GM12878 (cell line): ENCODE data around the gene LTBP2. TPM values are rescaled to one million over a fixed set of nuclear protein-coding genes. Genes with fewer than 3 reads are reported as not detected.

Experiments used
- ATAC-seq: fragments of 200-7000 bp; cut with Tn5 transposase; 3 replicates; pipeline ENCODE4 v1.9.1; 2020; ENCODE audit warnings: mild to moderate bottlenecking, moderate library complexity
- BruUV-seq: library from RNA; stranded (reverse); fragments of 400-500 nt; replicated peaks from 2 replicates; lab custom pipeline; 2021; lab: Mats Ljungman, UMichigan
- CTCF ChIA-PET: fragments of 300-600 bp; sonication (Branson Sonifier 250); formaldehyde crosslinking; extraction: SDS; loops from one replicate; lab custom pipeline; 2021; ENCODE audit warnings: inconsistent platforms; lab: Yijun Ruan, JAX
- POLR2A ChIA-PET: fragments of 350-600 bp; formaldehyde crosslinking; extraction: SDS; loops from one replicate; lab custom pipeline; 2021; ENCODE audit warnings: inconsistent platforms; lab: Charles Lee
- RAD21 ChIA-PET: fragments of 300-600 bp; sonication (Branson Sonifier 250); formaldehyde crosslinking; loops from one replicate; lab custom pipeline; 2023; ENCODE audit warnings: antibody characterized with exemption; ENCODE audit not compliant: unreplicated experiment; lab: Charles Lee
- SMC1A ChIA-PET: fragments of 300-600 bp; sonication (Branson Sonifier 250); formaldehyde crosslinking; loops from one replicate; lab custom pipeline; 2023; ENCODE audit not compliant: unreplicated experiment, uncharacterized antibody; lab: Charles Lee
- DNase-seq: peaks from one replicate; pipeline ENCODE4 v3.0.0-alpha.2; 2011; ENCODE audit warnings: low read depth, low spot score
- FAIRE-seq: peaks from 3 replicates; lab custom pipeline; 2011; peaks lifted over from hg19 to GRCh38; lab: Jason Lieb, UNC
- H2AFZ ChIP-seq: 2 replicates; pipeline ENCODE4 v1.6.0; 2011; ENCODE audit warnings: low read depth, low read length, control low read depth; ENCODE audit not compliant: control insufficient read depth
- H3K27ac ChIP-seq: 2 replicates; pipeline ENCODE4 v1.5.1; 2011; ENCODE audit warnings: control low read depth; ENCODE audit not compliant: control insufficient read depth, insufficient read depth
- H3K27me3 ChIP-seq, 2 experiments: replicated peaks in 1 of 2; 2 replicates each; pipeline versions ENCODE4 v1.6.0 to v1.6.1; 2011; ENCODE audit warnings: low read length in 1 of 2; ENCODE audit not compliant: control insufficient read depth in 2 of 2, insufficient read depth in 2 of 2
- H3K36me3 ChIP-seq, 2 experiments: 2 replicates each; pipeline ENCODE4 v1.5.1; 2011; ENCODE audit warnings: low read length in 1 of 2; ENCODE audit not compliant: control insufficient read depth in 2 of 2, insufficient read depth in 2 of 2
- H3K4me1 ChIP-seq: 2 replicates; pipeline ENCODE4 v1.6.1; 2011; ENCODE audit warnings: mild to moderate bottlenecking, low read length, moderate library complexity, mixed read lengths; ENCODE audit not compliant: control insufficient read depth, insufficient read depth
- H3K4me2 ChIP-seq: 2 replicates; pipeline ENCODE4 v1.6.0; 2011; ENCODE audit warnings: control low read depth; ENCODE audit not compliant: control insufficient read depth, insufficient read depth
- H3K4me3 ChIP-seq: fragments of 200-600 bp; sonication (generic); 2 replicates; pipeline ENCODE4 v1.5.1; 2016
- H3K79me2 ChIP-seq: 2 replicates; pipeline ENCODE4 v1.6.0; 2011; ENCODE audit warnings: low read length; ENCODE audit not compliant: control insufficient read depth, insufficient read depth
- H3K9ac ChIP-seq: 2 replicates; pipeline ENCODE4 v1.8.0; 2011; ENCODE audit warnings: low read length, control low read depth, mixed read lengths; ENCODE audit not compliant: control insufficient read depth, insufficient read depth
- H3K9me3 ChIP-seq: replicated peaks from 3 replicates; pipeline ENCODE4 v1.5.1; 2011; ENCODE audit warnings: mild to moderate bottlenecking, low read length; ENCODE audit not compliant: control insufficient read depth, insufficient read depth
- H4K20me1 ChIP-seq: 2 replicates; pipeline ENCODE4 v1.6.0; 2011; ENCODE audit not compliant: control insufficient read depth, insufficient read depth
- IRF3 ChIP-seq: fragments of 450-650 bp; IDR thresholded peaks from 2 replicates; pipeline ENCODE4 v1.6.1; 2014; ENCODE audit warnings: mild to moderate bottlenecking
- MEF2B ChIP-seq: fragments of 450-650 bp; IDR thresholded peaks from 2 replicates; pipeline ENCODE4 v1.6.1; 2018; ENCODE audit warnings: mild to moderate bottlenecking, moderate library complexity; ENCODE audit not compliant: partially characterized antibody, poor library complexity, severe bottlenecking
- NR2F1 ChIP-seq: fragments of 450-650 bp; conservative IDR thresholded peaks from 2 replicates; pipeline ENCODE4 v1.6.1; 2017; ENCODE audit warnings: mild to moderate bottlenecking
- POU2F2 ChIP-seq: IDR thresholded peaks from 3 replicates; pipeline ENCODE4 v1.6.1; 2011; ENCODE audit warnings: low read depth, mild to moderate bottlenecking, low read length, borderline replicate concordance
- RFX5 ChIP-seq: IDR thresholded peaks from 2 replicates; pipeline ENCODE4 v1.6.1; 2011; ENCODE audit warnings: low read depth, low read length, improper control_type of control experiment
- SP1 ChIP-seq: IDR thresholded peaks from one replicate; pipeline ENCODE4 v1.6.1; 2011; ENCODE audit warnings: low read depth, low read length
- SREBF2 ChIP-seq: IDR thresholded peaks from 2 replicates; pipeline ENCODE4 v1.6.1; 2012; ENCODE audit warnings: mild to moderate bottlenecking, low read length
- SRF ChIP-seq, 2 experiments: IDR thresholded peaks; 2 replicates each; pipeline ENCODE4 v1.6.1; 2011; ENCODE audit warnings: low read depth in 2 of 2, low read length in 2 of 2, mild to moderate bottlenecking in 1 of 2, moderate library complexity in 1 of 2
- SUPT20H ChIP-seq: IDR thresholded peaks from 2 replicates; pipeline ENCODE4 v1.6.1; 2011; ENCODE audit warnings: low read depth, mild to moderate bottlenecking, low read length, moderate library complexity, borderline replicate concordance; ENCODE audit not compliant: control insufficient read depth
- TCF7 ChIP-seq: IDR thresholded peaks from 2 replicates; pipeline ENCODE4 v1.6.1; 2014; ENCODE audit warnings: antibody characterized with exemption, borderline replicate concordance
- WGBS: methylation state at CpG from one replicate; pipeline ENCODE4 v1.1.6; 2016; ENCODE audit warnings: low lambda C conversion rate; ENCODE audit not compliant: insufficient replicate concordance, insufficient coverage; ENCODE audit errors: missing lambda C conversion rate; 5-methylcytosine and 5-hydroxymethylcytosine counted together
- in situ Hi-C: fragments of 300-500 bp; cut with MboI; formaldehyde crosslinking; loops from 9 replicates; pipeline ENCODE4 v1.14.3; 2018; ENCODE audit warnings: mixed read lengths
- intact Hi-C: fragments of 100-400 bp; cut with micrococcal nuclease; formaldehyde crosslinking; loops from one replicate; pipeline ENCODE4 v1.14.2; 2022; ENCODE audit not compliant: unreplicated experiment
- polyA plus RNA-seq, 11 experiments: library from polyadenylated mRNA; depleted of rRNA in 4 of 11; unstranded in 6 of 11; stranded (reverse) in 5 of 11; fragments of >200 nt; fragmentation: Nextera tagmentation in 4 of 11; fragmentation: Illumina TruSeq in 1 of 11; extraction: Ambion mirVana in 4 of 11; extraction: Trizol in 1 of 11; gene quantifications; 1 replicate in 1 of 11; 2 replicates in 10 of 11; pipeline versions ENCODE4 v1.2.1 to v1.2.3, GENCODE V29; 2011 to 2016; ENCODE audit warnings: inconsistent platforms in 2 of 11, missing spikeins in 2 of 11, low read depth in 1 of 11
- total RNA-seq, 4 experiments: library from RNA; depleted of rRNA in 3 of 4; stranded (reverse); fragments of >200 nt in 3 of 4; fragmentation: Illumina TruSeq in 1 of 4; extraction: Trizol in 1 of 4; gene quantifications; 2 replicates each; pipeline versions ENCODE4 v1.2.1 to v1.2.3, GENCODE V29; 2013 to 2021
- TF ChIP-seq, protein P1 (sequence below): IDR thresholded peaks from 2 replicates; pipeline ENCODE4 v1.6.1; 2012; ENCODE audit warnings: improper control_type of control experiment, low read depth, low read length; ENCODE audit not compliant: insufficient replicate concordance
- TF ChIP-seq, protein P2 (sequence below): fragments of 450-650 bp; formaldehyde crosslinking; IDR thresholded peaks from 2 replicates; pipeline ENCODE4 v1.4.0; 2020; ENCODE audit warnings: mild to moderate bottlenecking, moderate library complexity

Gene LTBP2
- total and polyA plus RNA-seq, 10 of the 15 experiments (the other 5 are each of a cell fraction or from before 2014, with no cell fraction given) = 0.03 to 0.23 (median 0.06) TPM; not detected in 1

- no peak for TF ChIP-seq MEF2B
- no peak for TF ChIP-seq SUPT20H
- no peak for TF ChIP-seq NR2F1
- TF ChIP-seq SRF (IDR thresholded peaks at IDR 0.05; ENCODE audit: low read depth in 2 of 2, low read length in 2 of 2) = no peak
These were observed 149.0 kb downstream of the LTBP2 start (continued) for GRCh38 chr14:74462993-74463392.

- Histone ChIP-seq H3K27ac (no peak overlapping the region), H3K9me3 (no peaks in the 10 kb centered on the region), H3K9ac (no peak overlapping the region), H2AFZ (no peak overlapping the region), H3K79me2 (no peaks in the 10 kb centered on the region), H3K4me1 (no peaks in the 10 kb centered on the region), H3K4me2 (no peak overlapping the region), H3K36me3 (no peaks in the 10 kb centered on the region), H3K4me3 (no peak overlapping the region), H4K20me1 (no peaks in the 10 kb centered on the region), H3K27me3 (peaks cover 0 to 5% of the 10 kb centered on the region in 2 experiments; a peak in 2 of 4 replicates)
- FAIRE-seq (no peak), ATAC-seq (no peak), DNase-seq (no peak)
- intact Hi-C loops (no loop called here), in situ Hi-C loops (no loop called here)
- WGBS = 44% methylated on average over 6 of the region's 6 CpGs
- BruUV-seq = no TSS peak
- RAD21 ChIA-PET = no interaction called here
- SMC1A ChIA-PET = interaction anchor here (1.3 kb wide), 1 partner anchor 31 kb away, joined by 5 read pairs; no protein-coding TSS in a partner anchor
- POLR2A ChIA-PET = no interaction called here
- CTCF ChIA-PET = interaction anchor here (0.7 to 1.9 kb wide), 4 partner anchors 31 to 193 kb away, joined by 3 to 8 read pairs (median 5); partner anchors contain the start of genes ISCA2 and NPC2
- TF ChIP-seq RFX5 (no peak), SREBF2 (no peak), IRF3 (no peak), TCF7 (no peak), POU2F2 (no peak), SP1 (no peak)
- TF ChIP-seq, protein P1, sequence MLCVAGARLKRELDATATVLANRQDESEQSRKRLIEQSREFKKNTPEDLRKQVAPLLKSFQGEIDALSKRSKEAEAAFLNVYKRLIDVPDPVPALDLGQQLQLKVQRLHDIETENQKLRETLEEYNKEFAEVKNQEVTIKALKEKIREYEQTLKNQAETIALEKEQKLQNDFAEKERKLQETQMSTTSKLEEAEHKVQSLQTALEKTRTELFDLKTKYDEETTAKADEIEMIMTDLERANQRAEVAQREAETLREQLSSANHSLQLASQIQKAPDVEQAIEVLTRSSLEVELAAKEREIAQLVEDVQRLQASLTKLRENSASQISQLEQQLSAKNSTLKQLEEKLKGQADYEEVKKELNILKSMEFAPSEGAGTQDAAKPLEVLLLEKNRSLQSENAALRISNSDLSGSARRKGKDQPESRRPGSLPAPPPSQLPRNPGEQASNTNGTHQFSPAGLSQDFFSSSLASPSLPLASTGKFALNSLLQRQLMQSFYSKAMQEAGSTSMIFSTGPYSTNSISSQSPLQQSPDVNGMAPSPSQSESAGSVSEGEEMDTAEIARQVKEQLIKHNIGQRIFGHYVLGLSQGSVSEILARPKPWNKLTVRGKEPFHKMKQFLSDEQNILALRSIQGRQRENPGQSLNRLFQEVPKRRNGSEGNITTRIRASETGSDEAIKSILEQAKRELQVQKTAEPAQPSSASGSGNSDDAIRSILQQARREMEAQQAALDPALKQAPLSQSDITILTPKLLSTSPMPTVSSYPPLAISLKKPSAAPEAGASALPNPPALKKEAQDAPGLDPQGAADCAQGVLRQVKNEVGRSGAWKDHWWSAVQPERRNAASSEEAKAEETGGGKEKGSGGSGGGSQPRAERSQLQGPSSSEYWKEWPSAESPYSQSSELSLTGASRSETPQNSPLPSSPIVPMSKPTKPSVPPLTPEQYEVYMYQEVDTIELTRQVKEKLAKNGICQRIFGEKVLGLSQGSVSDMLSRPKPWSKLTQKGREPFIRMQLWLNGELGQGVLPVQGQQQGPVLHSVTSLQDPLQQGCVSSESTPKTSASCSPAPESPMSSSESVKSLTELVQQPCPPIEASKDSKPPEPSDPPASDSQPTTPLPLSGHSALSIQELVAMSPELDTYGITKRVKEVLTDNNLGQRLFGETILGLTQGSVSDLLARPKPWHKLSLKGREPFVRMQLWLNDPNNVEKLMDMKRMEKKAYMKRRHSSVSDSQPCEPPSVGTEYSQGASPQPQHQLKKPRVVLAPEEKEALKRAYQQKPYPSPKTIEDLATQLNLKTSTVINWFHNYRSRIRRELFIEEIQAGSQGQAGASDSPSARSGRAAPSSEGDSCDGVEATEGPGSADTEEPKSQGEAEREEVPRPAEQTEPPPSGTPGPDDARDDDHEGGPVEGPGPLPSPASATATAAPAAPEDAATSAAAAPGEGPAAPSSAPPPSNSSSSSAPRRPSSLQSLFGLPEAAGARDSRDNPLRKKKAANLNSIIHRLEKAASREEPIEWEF = no peak
- TF ChIP-seq, protein P2, sequence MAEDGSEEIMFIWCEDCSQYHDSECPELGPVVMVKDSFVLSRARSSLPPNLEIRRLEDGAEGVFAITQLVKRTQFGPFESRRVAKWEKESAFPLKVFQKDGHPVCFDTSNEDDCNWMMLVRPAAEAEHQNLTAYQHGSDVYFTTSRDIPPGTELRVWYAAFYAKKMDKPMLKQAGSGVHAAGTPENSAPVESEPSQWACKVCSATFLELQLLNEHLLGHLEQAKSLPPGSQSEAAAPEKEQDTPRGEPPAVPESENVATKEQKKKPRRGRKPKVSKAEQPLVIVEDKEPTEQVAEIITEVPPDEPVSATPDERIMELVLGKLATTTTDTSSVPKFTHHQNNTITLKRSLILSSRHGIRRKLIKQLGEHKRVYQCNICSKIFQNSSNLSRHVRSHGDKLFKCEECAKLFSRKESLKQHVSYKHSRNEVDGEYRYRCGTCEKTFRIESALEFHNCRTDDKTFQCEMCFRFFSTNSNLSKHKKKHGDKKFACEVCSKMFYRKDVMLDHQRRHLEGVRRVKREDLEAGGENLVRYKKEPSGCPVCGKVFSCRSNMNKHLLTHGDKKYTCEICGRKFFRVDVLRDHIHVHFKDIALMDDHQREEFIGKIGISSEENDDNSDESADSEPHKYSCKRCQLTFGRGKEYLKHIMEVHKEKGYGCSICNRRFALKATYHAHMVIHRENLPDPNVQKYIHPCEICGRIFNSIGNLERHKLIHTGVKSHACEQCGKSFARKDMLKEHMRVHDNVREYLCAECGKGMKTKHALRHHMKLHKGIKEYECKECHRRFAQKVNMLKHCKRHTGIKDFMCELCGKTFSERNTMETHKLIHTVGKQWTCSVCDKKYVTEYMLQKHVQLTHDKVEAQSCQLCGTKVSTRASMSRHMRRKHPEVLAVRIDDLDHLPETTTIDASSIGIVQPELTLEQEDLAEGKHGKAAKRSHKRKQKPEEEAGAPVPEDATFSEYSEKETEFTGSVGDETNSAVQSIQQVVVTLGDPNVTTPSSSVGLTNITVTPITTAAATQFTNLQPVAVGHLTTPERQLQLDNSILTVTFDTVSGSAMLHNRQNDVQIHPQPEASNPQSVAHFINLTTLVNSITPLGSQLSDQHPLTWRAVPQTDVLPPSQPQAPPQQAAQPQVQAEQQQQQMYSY (CRISPR knock-in tag) = no peak
These were observed 152.1 kb downstream of the LTBP2 start for GRCh38 chr14:74459976-74460375.
